Endothelial cell of umbilical vein (primary cell): ENCODE measurements around the gene SNX33. TPM values are rescaled to one million over a fixed set of nuclear protein-coding genes. Genes with fewer than 3 reads are reported as not detected.

ENCODE experiments used
- BruUV-seq: library from RNA; stranded (reverse); fragments of 400-500 nt; replicated peaks from 2 replicates; lab custom pipeline; 2021; lab: Mats Ljungman, UMichigan
- CTCF ChIA-PET: fragments of 300-600, 350-600 bp; sonication (Branson Sonifier 250); formaldehyde crosslinking; loops from one replicate; lab custom pipeline; 2021; ENCODE audit warnings: antibody characterized with exemption, inconsistent platforms; lab: Charles Lee
- POLR2A ChIA-PET: fragments of 300-600, 350-600 bp; sonication (Branson Sonifier 250); formaldehyde crosslinking; loops from one replicate; lab custom pipeline; 2021; ENCODE audit warnings: antibody characterized with exemption, inconsistent platforms; lab: Charles Lee
- DNase-seq: peaks from one replicate; pipeline ENCODE4 v3.0.0-alpha.2; 2011; ENCODE audit warnings: low read depth, low spot score
- FAIRE-seq: peaks from 2 replicates; lab custom pipeline; 2011; peaks lifted over from hg19 to GRCh38; lab: Jason Lieb, UNC
- H2AFZ ChIP-seq: 2 replicates; pipeline ENCODE4 v1.6.0; 2012; ENCODE audit warnings: low read depth, low read length, control low read depth, inconsistent platforms
- H3K27ac ChIP-seq: 2 replicates; pipeline ENCODE4 v1.5.1; 2011; ENCODE audit warnings: low read depth, mild to moderate bottlenecking, control low read depth, low read length, moderate library complexity; ENCODE audit not compliant: insufficient read depth
- H3K27me3 ChIP-seq, 2 experiments: 2 replicates each; pipeline versions ENCODE4 v1.6.0 to v1.6.1; 2011; ENCODE audit warnings: low read length in 2 of 2, mixed read lengths in 1 of 2; ENCODE audit not compliant: control insufficient read depth in 2 of 2, insufficient read depth in 2 of 2
- H3K36me3 ChIP-seq, 2 experiments: 2 replicates in 1 of 2; 3 replicates in 1 of 2; pipeline ENCODE4 v1.5.1; 2011; ENCODE audit warnings: low read length in 2 of 2, mild to moderate bottlenecking in 1 of 2, moderate library complexity in 1 of 2; ENCODE audit not compliant: control insufficient read depth in 2 of 2, insufficient read depth in 2 of 2; ENCODE audit errors: extremely low read depth in 1 of 2
- H3K4me1 ChIP-seq: 3 replicates; pipeline ENCODE4 v1.5.1; 2011; ENCODE audit warnings: mild to moderate bottlenecking, low read length; ENCODE audit not compliant: control insufficient read depth, insufficient read depth; ENCODE audit errors: extremely low read depth
- H3K4me2 ChIP-seq: 2 replicates; pipeline ENCODE4 v1.6.1; 2011; ENCODE audit warnings: low read length, control low read depth, mixed read lengths; ENCODE audit not compliant: insufficient read depth
- H3K4me3 ChIP-seq, 3 experiments: fragments of 200-600 bp in 1 of 3; sonication (generic), shearing (Covaris generic) in 1 of 3; replicated peaks in 1 of 3; 2 replicates each; pipeline ENCODE4 v1.5.1; 2011 to 2016; ENCODE audit warnings: control low read depth in 3 of 3, low read length in 3 of 3, mild to moderate bottlenecking in 2 of 3, inconsistent platforms in 1 of 3, low read depth in 1 of 3, moderate library complexity in 1 of 3; ENCODE audit not compliant: insufficient read depth in 1 of 3
- H3K79me2 ChIP-seq: 2 replicates; pipeline ENCODE4 v1.6.0; 2012; ENCODE audit warnings: low read length, inconsistent platforms; ENCODE audit not compliant: control insufficient read depth, insufficient read depth
- H3K9ac ChIP-seq: replicated peaks from 2 replicates; pipeline ENCODE3; 2011; ENCODE audit warnings: low read length, control low read depth; ENCODE audit not compliant: insufficient read depth; ENCODE audit errors: extremely low read depth
- H3K9me1 ChIP-seq: replicated peaks from 3 replicates; pipeline ENCODE4 v1.6.0; 2011; ENCODE audit warnings: mild to moderate bottlenecking, low read length; ENCODE audit not compliant: control insufficient read depth, insufficient read depth; ENCODE audit errors: extremely low read depth
- H3K9me3 ChIP-seq: replicated peaks from 2 replicates; pipeline ENCODE4 v1.5.1; 2012; ENCODE audit warnings: low read length, inconsistent platforms; ENCODE audit not compliant: control insufficient read depth, insufficient read depth
- H4K20me1 ChIP-seq: replicated peaks from 2 replicates; pipeline ENCODE3; 2011; ENCODE audit warnings: mild to moderate bottlenecking, low read length; ENCODE audit not compliant: control insufficient read depth, insufficient read depth; ENCODE audit errors: extremely low read depth
- EZH2 ChIP-seq: IDR thresholded peaks from 2 replicates; pipeline ENCODE4 v1.6.1; 2012; ENCODE audit warnings: borderline replicate concordance, low read depth, mild to moderate bottlenecking, moderate library complexity, low read length, inconsistent platforms; ENCODE audit not compliant: severe bottlenecking
- FOS ChIP-seq: IDR thresholded peaks from 2 replicates; pipeline ENCODE4 v1.6.1; 2011; ENCODE audit warnings: mild to moderate bottlenecking, low read length, moderate library complexity, borderline replicate concordance; ENCODE audit not compliant: insufficient read depth
- GATA2 ChIP-seq: IDR thresholded peaks from 2 replicates; pipeline ENCODE4 v1.7.0; 2011; ENCODE audit warnings: low read depth, mild to moderate bottlenecking, moderate library complexity, mixed read lengths, low read length; ENCODE audit not compliant: insufficient read length, insufficient read depth
- JUN ChIP-seq: IDR thresholded peaks from 2 replicates; pipeline ENCODE4 v1.6.1; 2011; ENCODE audit warnings: borderline replicate concordance, low read depth; ENCODE audit not compliant: insufficient read length, insufficient read depth
- MYC ChIP-seq: IDR thresholded peaks from one replicate; pipeline ENCODE4 v1.6.1; 2011; ENCODE audit warnings: mild to moderate bottlenecking, low read depth, low read length
- POLR2A ChIP-seq: IDR thresholded peaks from 2 replicates; pipeline ENCODE4 v1.6.1; 2012; ENCODE audit warnings: low read depth, mild to moderate bottlenecking, control low read depth, low read length
- POLR2AphosphoS5 ChIP-seq: IDR thresholded peaks from 2 replicates; pipeline ENCODE4 v1.6.1; 2012; ENCODE audit warnings: low read depth, mild to moderate bottlenecking, control low read depth, low read length, moderate library complexity; ENCODE audit not compliant: insufficient read depth
- dilution Hi-C: fragments of 300-500 bp; cut with MboI; formaldehyde crosslinking; loops from one replicate; pipeline ENCODE4 v1.15.0; 2019; ENCODE audit warnings: low sequenced_read_pairs; ENCODE audit not compliant: extremely low pct_ligation_motif_present
- intact Hi-C: fragments of 100-400 bp; cut with micrococcal nuclease; formaldehyde crosslinking; loops from one replicate; pipeline ENCODE4 v1.10.0; 2022
- polyA plus RNA-seq, 4 experiments: library from polyadenylated mRNA; depleted of rRNA in 3 of 4; stranded (reverse) in 3 of 4; unstranded in 1 of 4; fragments of >200 nt; gene quantifications; 2 replicates each; pipeline versions ENCODE4 v1.2.1 to v1.2.3, GENCODE V29; 2011 to 2012; ENCODE audit warnings: missing spikeins in 1 of 4
- total RNA-seq: library from RNA; stranded (reverse); gene quantifications from 2 replicates; pipeline ENCODE4 v1.2.3, GENCODE V29; 2021
- TF ChIP-seq, protein P1 (sequence below), 2 donors: IDR thresholded peaks; 1 replicate in 1 of 2; 2 replicates in 1 of 2; pipeline ENCODE4 v1.5.1; 2011; ENCODE audit warnings: low read length in 2 of 2, mild to moderate bottlenecking in 2 of 2, moderate library complexity in 2 of 2, control low read depth in 1 of 2, inconsistent platforms in 1 of 2, low read depth in 1 of 2; ENCODE audit not compliant: insufficient read depth in 1 of 2; ENCODE audit errors: extremely low read depth in 1 of 2
- TF ChIP-seq, protein P2 (sequence below): IDR thresholded peaks from 2 replicates; pipeline ENCODE4 v1.6.1; 2011; ENCODE audit not compliant: insufficient read depth, insufficient read length

The SNX33 gene
- total and polyA plus RNA-seq, 2 donors (not counting 3 experiments of a cell fraction or from before 2014, with no cell fraction given), result 7.9 to 12.6 TPM

DNA sequence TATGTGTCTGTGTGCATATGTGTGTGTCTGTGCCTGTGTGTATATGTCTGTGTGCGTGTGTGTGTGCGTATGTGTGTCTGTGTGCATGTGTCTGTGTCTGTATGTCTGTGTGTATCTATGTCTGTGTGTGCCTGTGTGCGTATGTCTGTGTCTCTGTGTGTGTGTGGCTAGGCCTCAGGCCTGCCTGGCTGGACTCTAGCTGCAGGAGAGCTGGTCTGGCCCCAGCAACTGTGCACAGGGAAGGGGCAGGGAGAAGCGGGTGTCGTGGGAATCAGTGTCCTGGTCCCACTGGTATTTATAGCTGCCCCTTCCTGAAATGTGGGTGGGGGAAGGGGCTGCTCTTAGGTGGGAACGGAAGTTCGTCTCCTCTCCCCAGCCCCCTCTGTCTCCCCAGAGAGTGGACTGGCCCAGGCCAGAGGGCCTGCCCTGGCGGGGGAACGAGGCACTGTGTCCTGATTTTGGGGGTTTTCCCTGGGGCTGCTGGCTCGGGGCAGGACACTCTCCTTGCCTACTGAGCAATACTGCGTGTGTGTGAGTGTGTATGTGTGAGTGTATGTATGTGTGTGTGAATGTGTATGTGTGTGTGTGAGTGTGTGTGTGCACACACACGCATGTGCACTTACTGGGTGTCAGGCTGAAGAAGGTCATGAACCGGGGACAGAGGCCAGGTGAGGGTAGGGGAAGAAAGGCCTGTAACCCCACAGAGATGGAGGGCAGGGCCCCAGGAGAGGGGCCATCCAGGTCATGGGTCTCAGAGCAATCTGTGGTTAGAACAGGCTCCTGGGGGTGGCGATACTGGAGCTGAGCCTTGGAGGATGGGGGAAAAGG lies 58.4 kb downstream of the SNX33 start:
- no peak overlapping the region for H3K27ac ChIP-seq
- FAIRE-seq, result no peak
- CTCF ChIA-PET, result no interaction called here

More for the DNA sequence above, 58.4 kb downstream of the SNX33 start:
- no TSS peak for BruUV-seq
- Histone ChIP-seq H3K36me3 (no peaks in the 10 kb centered on the region), H3K9me3 (no peaks in the 10 kb centered on the region), H3K79me2 (no peaks in the 10 kb centered on the region), H3K9ac (no peak overlapping the region), H4K20me1 (no peaks in the 10 kb centered on the region), H3K27me3 (peaks cover 6 to 11% of the 10 kb centered on the region in 2 experiments), H3K4me3 (no peak overlapping the region), H3K9me1 (no peaks in the 10 kb centered on the region), H3K4me2 (no peak overlapping the region), H2AFZ (no peak overlapping the region), H3K4me1 (no peaks in the 10 kb centered on the region)
- DNase-seq, result no peak
- dilution Hi-C loops, result no loop called here
- POLR2A ChIA-PET, result no interaction called here
- no peak for TF ChIP-seq FOS
- no peak for TF ChIP-seq POLR2A
- TF ChIP-seq, protein P1, sequence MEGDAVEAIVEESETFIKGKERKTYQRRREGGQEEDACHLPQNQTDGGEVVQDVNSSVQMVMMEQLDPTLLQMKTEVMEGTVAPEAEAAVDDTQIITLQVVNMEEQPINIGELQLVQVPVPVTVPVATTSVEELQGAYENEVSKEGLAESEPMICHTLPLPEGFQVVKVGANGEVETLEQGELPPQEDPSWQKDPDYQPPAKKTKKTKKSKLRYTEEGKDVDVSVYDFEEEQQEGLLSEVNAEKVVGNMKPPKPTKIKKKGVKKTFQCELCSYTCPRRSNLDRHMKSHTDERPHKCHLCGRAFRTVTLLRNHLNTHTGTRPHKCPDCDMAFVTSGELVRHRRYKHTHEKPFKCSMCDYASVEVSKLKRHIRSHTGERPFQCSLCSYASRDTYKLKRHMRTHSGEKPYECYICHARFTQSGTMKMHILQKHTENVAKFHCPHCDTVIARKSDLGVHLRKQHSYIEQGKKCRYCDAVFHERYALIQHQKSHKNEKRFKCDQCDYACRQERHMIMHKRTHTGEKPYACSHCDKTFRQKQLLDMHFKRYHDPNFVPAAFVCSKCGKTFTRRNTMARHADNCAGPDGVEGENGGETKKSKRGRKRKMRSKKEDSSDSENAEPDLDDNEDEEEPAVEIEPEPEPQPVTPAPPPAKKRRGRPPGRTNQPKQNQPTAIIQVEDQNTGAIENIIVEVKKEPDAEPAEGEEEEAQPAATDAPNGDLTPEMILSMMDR (IDR thresholded peaks at IDR 0.05; ENCODE audit: extremely low read depth in 1 of 2, insufficient read depth in 1 of 2, low read depth in 1 of 2, low read length in 2 of 2), result no peak
- TF ChIP-seq GATA2, result no peak
- TF ChIP-seq, protein P2, sequence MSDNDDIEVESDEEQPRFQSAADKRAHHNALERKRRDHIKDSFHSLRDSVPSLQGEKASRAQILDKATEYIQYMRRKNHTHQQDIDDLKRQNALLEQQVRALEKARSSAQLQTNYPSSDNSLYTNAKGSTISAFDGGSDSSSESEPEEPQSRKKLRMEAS, result no peak
- no peak for TF ChIP-seq MYC
- no peak for TF ChIP-seq JUN
- TF ChIP-seq POLR2AphosphoS5, result no peak
- no peak for TF ChIP-seq EZH2
- intact Hi-C loops, result no loop called here
